Mesothelial cell of epicardium (in vitro differentiated cells): Measurements from ENCODE around the gene LRRC7. TPM values are rescaled to one million over a fixed set of nuclear protein-coding genes. Genes with fewer than 3 reads are reported as not detected.

Source experiments
- DNase-seq, 2 experiments: peaks; one replicate each; pipeline ENCODE4 v3.0.0; 2021; ENCODE audit warnings: low spot score in 2 of 2; ENCODE audit not compliant: unreplicated experiment in 2 of 2
- H3K27ac Mint-ChIP-seq: 2 replicates; pipeline ENCODE4 v1.8.0; 2021; ENCODE audit warnings: mixed read lengths
- H3K27me3 Mint-ChIP-seq: 2 replicates; pipeline ENCODE4 v1.8.0; 2021; ENCODE audit warnings: low read depth, mixed read lengths
- H3K36me3 Mint-ChIP-seq: 2 replicates; pipeline ENCODE4 v1.8.0; 2021; ENCODE audit warnings: mixed read lengths
- H3K4me1 Mint-ChIP-seq: 2 replicates; pipeline ENCODE4 v1.8.0; 2021; ENCODE audit warnings: mixed read lengths
- H3K4me3 Mint-ChIP-seq: 2 replicates; pipeline ENCODE4 v1.8.0; 2021; ENCODE audit warnings: mild to moderate bottlenecking, moderate library complexity, mixed read lengths
- H3K9me3 Mint-ChIP-seq: 2 replicates; pipeline ENCODE4 v1.8.0; 2021; ENCODE audit warnings: mixed read lengths
- CTCF ChIP-seq: fragments of 200-600 bp; sonication (generic); IDR thresholded peaks from one replicate; pipeline ENCODE4 v1.5.0; 2021; ENCODE audit warnings: antibody characterized with exemption; ENCODE audit not compliant: unreplicated experiment
- total RNA-seq: library from RNA; stranded (reverse); gene quantifications from 3 replicates; pipeline ENCODE4 v1.2.1, GENCODE V29; 2021

LRRC7 gene
- total RNA-seq, 1 donor from 2014 or later: 0.09 TPM

GRCh38 chr1:70038025-70038424 is 470.3 kb downstream of the LRRC7 start:
- Mint-ChIP-seq H3K4me1 (peaks cover 8% of the 10 kb centered on the region), H3K27ac (no peak overlapping the region), H3K9me3 (no peaks in the 10 kb centered on the region), H3K4me3 (no peak overlapping the region), H3K36me3 (no peaks in the 10 kb centered on the region), H3K27me3 (no peaks in the 10 kb centered on the region)
- no peak for TF ChIP-seq CTCF
- DNase-seq: no peak

- H3K27me3 Mint-ChIP-seq: no peaks in the 10 kb centered on the region
These were observed 471.8 kb downstream of the LRRC7 start for GRCh38 chr1:70039485-70039884.

GRCh38 chr1:70041317-70042045 is 473.8 kb downstream of the LRRC7 start:
- H3K27me3 Mint-ChIP-seq: no peaks in the 10 kb centered on the region
- peaks cover 13% of the 10 kb centered on the region for H3K4me1 Mint-ChIP-seq
- H3K36me3 Mint-ChIP-seq: no peaks in the 10 kb centered on the region
- H3K27ac Mint-ChIP-seq: no peak overlapping the region
- TF ChIP-seq CTCF: no peak
- no peak overlapping the region for H3K4me3 Mint-ChIP-seq
- no peak for DNase-seq
- H3K9me3 Mint-ChIP-seq: no peaks in the 10 kb centered on the region

More at GRCh38 chr1:70039485-70039884, 471.8 kb downstream of the LRRC7 start:
- Mint-ChIP-seq H3K4me1 (peaks cover 13% of the 10 kb centered on the region), H3K4me3 (no peak overlapping the region), H3K9me3 (no peaks in the 10 kb centered on the region), H3K36me3 (no peaks in the 10 kb centered on the region), H3K27ac (peak overlapping the region; percentile 36)
- no peak for TF ChIP-seq CTCF
- no peak for DNase-seq

GRCh38 chr1:70042090-70042731 is 474.5 kb downstream of the LRRC7 start:
- Mint-ChIP-seq H3K27me3 (no peaks in the 10 kb centered on the region), H3K9me3 (no peaks in the 10 kb centered on the region), H3K27ac (no peak overlapping the region), H3K4me1 (peaks cover 13% of the 10 kb centered on the region), H3K36me3 (no peaks in the 10 kb centered on the region), H3K4me3 (no peak overlapping the region)
- no peak for TF ChIP-seq CTCF
- no peak for DNase-seq

- Mint-ChIP-seq H3K27ac (no peak overlapping the region), H3K36me3 (no peaks in the 10 kb centered on the region), H3K4me1 (peaks cover 9% of the 10 kb centered on the region), H3K9me3 (no peaks in the 10 kb centered on the region), H3K4me3 (no peak overlapping the region), H3K27me3 (no peaks in the 10 kb centered on the region)
- DNase-seq: no peak
- TF ChIP-seq CTCF: no peak
These were observed 476.1 kb downstream of the LRRC7 start for GRCh38 chr1:70043804-70044203.
